Memory B cell (primary cell): ENCODE data around the gene CENPQ.

Experiments
- ATAC-seq: fragments of 150-1000 bp; cut with Tn5 transposase; 2 replicates; pipeline ENCODE4 v1.10.0; 2021; ENCODE audit warnings: low read depth, mild to moderate bottlenecking, moderate library complexity
- DNase-seq, 2 donors: peaks; one replicate each; pipeline ENCODE4 v3.0.0; 2022; ENCODE audit warnings: low spot score in 2 of 2
- H3K27ac Mint-ChIP-seq: one replicate; pipeline ENCODE4 v1.8.0; 2022; ENCODE audit warnings: mild to moderate bottlenecking, moderate library complexity, mixed read lengths
- H3K27me3 Mint-ChIP-seq: one replicate; pipeline ENCODE4 v1.8.0; 2022; ENCODE audit warnings: mixed read lengths
- H3K36me3 Mint-ChIP-seq: one replicate; pipeline ENCODE4 v1.8.0; 2022; ENCODE audit warnings: mild to moderate bottlenecking, mixed read lengths
- H3K4me1 Mint-ChIP-seq: one replicate; pipeline ENCODE4 v1.8.0; 2022; ENCODE audit warnings: mixed read lengths
- H3K4me3 Mint-ChIP-seq: one replicate; pipeline ENCODE4 v1.8.0; 2022; ENCODE audit warnings: mild to moderate bottlenecking, moderate library complexity, mixed read lengths
- H3K9me3 Mint-ChIP-seq: one replicate; pipeline ENCODE4 v1.8.0; 2022; ENCODE audit warnings: mixed read lengths

The CENPQ gene

GRCh38 chr6:49540614-49541013 is 77.4 kb downstream of the CENPQ start:
- no peaks in the 10 kb centered on the region for H3K27me3 Mint-ChIP-seq
- ATAC-seq (no peak), DNase-seq (no peak)
- H3K4me3 Mint-ChIP-seq, result no peak overlapping the region
- no peaks in the 10 kb centered on the region for H3K9me3 Mint-ChIP-seq
- no peaks in the 10 kb centered on the region for H3K4me1 Mint-ChIP-seq
- H3K27ac Mint-ChIP-seq, result no peak overlapping the region
- no peaks in the 10 kb centered on the region for H3K36me3 Mint-ChIP-seq

- Mint-ChIP-seq H3K27ac (no peak overlapping the region), H3K4me1 (no peaks in the 10 kb centered on the region), H3K36me3 (no peaks in the 10 kb centered on the region), H3K9me3 (no peaks in the 10 kb centered on the region), H3K4me3 (no peak overlapping the region), H3K27me3 (no peaks in the 10 kb centered on the region)
- DNase-seq (no peak), ATAC-seq (no peak)
These were observed 78.1 kb downstream of the CENPQ start for GRCh38 chr6:49541210-49541724.

GRCh38 chr6:49541936-49542335 is 78.8 kb downstream of the CENPQ start:
- no peaks in the 10 kb centered on the region for H3K27me3 Mint-ChIP-seq
- no peaks in the 10 kb centered on the region for H3K36me3 Mint-ChIP-seq
- H3K4me1 Mint-ChIP-seq, result no peaks in the 10 kb centered on the region
- H3K27ac Mint-ChIP-seq, result no peak overlapping the region
- ATAC-seq (no peak), DNase-seq (no peak)
- no peaks in the 10 kb centered on the region for H3K9me3 Mint-ChIP-seq
- no peak overlapping the region for H3K4me3 Mint-ChIP-seq
